ENCODE results near the gene BCLAF1.

The BCLAF1 gene

GRCh38 chr6:136326038-136326553 is 36.5 kb upstream of the BCLAF1 start:
- TF ChIP-seq ESRRG (CRISPR knock-in tag; IDR thresholded peaks at IDR 0.05) (no peak), PPARA (CRISPR knock-in tag; IDR thresholded peaks at IDR 0.05; ENCODE audit: borderline replicate concordance) (peak; percentile 68; the same call in 1 of the 2 replicates), ZFP3 (CRISPR knock-in tag; IDR thresholded peaks at IDR 0.05) (no peak), ZNF70 (CRISPR knock-in tag; IDR thresholded peaks at IDR 0.05) (peak; percentile 12; the same call in 1 of the 2 replicates), CSDC2 (CRISPR knock-in tag; IDR thresholded peaks at IDR 0.05) (0 out of 2 replicates have a peak, but pooled peaks have one; percentile 23)
- TF ChIP-seq, protein P1, sequence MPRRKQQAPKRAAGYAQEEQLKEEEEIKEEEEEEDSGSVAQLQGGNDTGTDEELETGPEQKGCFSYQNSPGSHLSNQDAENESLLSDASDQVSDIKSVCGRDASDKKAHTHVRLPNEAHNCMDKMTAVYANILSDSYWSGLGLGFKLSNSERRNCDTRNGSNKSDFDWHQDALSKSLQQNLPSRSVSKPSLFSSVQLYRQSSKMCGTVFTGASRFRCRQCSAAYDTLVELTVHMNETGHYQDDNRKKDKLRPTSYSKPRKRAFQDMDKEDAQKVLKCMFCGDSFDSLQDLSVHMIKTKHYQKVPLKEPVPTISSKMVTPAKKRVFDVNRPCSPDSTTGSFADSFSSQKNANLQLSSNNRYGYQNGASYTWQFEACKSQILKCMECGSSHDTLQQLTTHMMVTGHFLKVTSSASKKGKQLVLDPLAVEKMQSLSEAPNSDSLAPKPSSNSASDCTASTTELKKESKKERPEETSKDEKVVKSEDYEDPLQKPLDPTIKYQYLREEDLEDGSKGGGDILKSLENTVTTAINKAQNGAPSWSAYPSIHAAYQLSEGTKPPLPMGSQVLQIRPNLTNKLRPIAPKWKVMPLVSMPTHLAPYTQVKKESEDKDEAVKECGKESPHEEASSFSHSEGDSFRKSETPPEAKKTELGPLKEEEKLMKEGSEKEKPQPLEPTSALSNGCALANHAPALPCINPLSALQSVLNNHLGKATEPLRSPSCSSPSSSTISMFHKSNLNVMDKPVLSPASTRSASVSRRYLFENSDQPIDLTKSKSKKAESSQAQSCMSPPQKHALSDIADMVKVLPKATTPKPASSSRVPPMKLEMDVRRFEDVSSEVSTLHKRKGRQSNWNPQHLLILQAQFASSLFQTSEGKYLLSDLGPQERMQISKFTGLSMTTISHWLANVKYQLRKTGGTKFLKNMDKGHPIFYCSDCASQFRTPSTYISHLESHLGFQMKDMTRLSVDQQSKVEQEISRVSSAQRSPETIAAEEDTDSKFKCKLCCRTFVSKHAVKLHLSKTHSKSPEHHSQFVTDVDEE (CRISPR knock-in tag; IDR thresholded peaks at IDR 0.05): peak; percentile 59; the same call in 1 of the 2 replicates
- TF ChIP-seq, protein P2, sequence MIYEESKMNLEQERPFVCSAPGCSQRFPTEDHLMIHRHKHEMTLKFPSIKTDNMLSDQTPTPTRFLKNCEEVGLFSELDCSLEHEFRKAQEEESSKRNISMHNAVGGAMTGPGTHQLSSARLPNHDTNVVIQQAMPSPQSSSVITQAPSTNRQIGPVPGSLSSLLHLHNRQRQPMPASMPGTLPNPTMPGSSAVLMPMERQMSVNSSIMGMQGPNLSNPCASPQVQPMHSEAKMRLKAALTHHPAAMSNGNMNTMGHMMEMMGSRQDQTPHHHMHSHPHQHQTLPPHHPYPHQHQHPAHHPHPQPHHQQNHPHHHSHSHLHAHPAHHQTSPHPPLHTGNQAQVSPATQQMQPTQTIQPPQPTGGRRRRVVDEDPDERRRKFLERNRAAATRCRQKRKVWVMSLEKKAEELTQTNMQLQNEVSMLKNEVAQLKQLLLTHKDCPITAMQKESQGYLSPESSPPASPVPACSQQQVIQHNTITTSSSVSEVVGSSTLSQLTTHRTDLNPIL (CRISPR knock-in tag; IDR thresholded peaks at IDR 0.05; ENCODE audit: low read depth): peak; percentile 76
- peak; percentile 47; the same call in 2 of the 3 replicates for ATAC-seq

DNA sequence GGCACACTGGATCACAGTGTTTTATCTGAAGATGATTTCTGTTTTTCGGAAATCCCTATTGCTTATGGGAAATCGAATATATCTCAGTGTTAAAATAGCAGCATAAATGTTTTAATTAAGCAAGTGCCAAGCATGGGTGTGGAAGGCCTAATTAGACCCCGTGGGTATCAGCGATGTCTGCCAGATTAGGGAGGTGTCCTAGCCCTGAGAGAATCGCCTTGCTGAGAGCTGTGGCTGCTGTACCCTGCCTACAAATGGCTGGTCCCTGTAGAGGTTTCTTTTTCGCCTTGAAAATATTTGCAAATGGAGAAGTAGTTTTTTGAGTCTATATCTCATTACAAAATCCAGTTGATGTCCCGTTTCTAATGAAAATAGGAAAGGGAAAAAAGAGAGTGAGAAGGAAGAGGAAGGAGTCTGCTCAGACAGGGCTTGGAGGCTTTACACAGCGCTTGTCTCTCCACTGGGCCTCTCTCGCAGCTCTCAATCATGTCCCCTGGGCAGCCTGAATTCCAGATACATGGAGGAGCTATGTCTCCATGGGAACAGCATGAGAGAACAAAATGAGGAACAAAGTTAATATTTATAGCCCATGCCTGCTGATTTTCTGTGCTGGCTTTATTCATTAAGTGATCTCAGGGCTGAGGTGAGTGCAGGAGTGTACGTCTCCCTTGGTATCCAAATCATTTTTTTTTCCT is 35.2 kb upstream of the BCLAF1 start:
- no peak for ATAC-seq
- TF ChIP-seq PPARA (CRISPR knock-in tag; IDR thresholded peaks at IDR 0.05; ENCODE audit: borderline replicate concordance) (no peak), BACH2 (CRISPR knock-in tag; IDR thresholded peaks at IDR 0.05; ENCODE audit: borderline replicate concordance) (no peak), ZFP3 (CRISPR knock-in tag; IDR thresholded peaks at IDR 0.05) (no peak), POU6F1 (CRISPR knock-in tag; IDR thresholded peaks at IDR 0.05; ENCODE audit: borderline replicate concordance, low read depth) (no peak), ESRRG (CRISPR knock-in tag; IDR thresholded peaks at IDR 0.05) (no peak), ZFP30 (CRISPR knock-in tag; IDR thresholded peaks at IDR 0.05) (no peak), ARNTL (CRISPR knock-in tag; IDR thresholded peaks at IDR 0.05; ENCODE audit: borderline replicate concordance, low read depth) (no peak), RARB (CRISPR knock-in tag; IDR thresholded peaks at IDR 0.05) (no peak), CSRNP3 (CRISPR knock-in tag; IDR thresholded peaks at IDR 0.05) (no peak), ZNF8 (CRISPR knock-in tag; IDR thresholded peaks at IDR 0.05) (no peak), GLIS3 (CRISPR knock-in tag; IDR thresholded peaks at IDR 0.05) (no peak), OSR1 (CRISPR knock-in tag; IDR thresholded peaks at IDR 0.05) (no peak), ISL1 (CRISPR knock-in tag; IDR thresholded peaks at IDR 0.05) (no peak), TCF4 (CRISPR knock-in tag; IDR thresholded peaks at IDR 0.05; ENCODE audit: borderline replicate concordance) (no peak), ZC3H10 (CRISPR knock-in tag; IDR thresholded peaks at IDR 0.05) (no peak), PATZ1 (CRISPR knock-in tag; IDR thresholded peaks at IDR 0.05; ENCODE audit: borderline replicate concordance) (no peak)
- TF ChIP-seq, protein P1 (CRISPR knock-in tag; IDR thresholded peaks at IDR 0.05): no peak
- TF ChIP-seq, protein P2 (CRISPR knock-in tag; IDR thresholded peaks at IDR 0.05; ENCODE audit: low read depth): no peak
